Liver (tissue), 9 donors: ENCODE data around the gene MFSD11. TPM values are rescaled to one million over a fixed set of nuclear protein-coding genes. Genes with fewer than 3 reads are reported as not detected.

ENCODE experiments used
- DNase-seq: peaks from one replicate; pipeline ENCODE4 v3.0.0-alpha.2; 2017; ENCODE audit warnings: low spot score
- H3K27ac ChIP-seq, 2 donors: one replicate each; pipeline ENCODE4 v1.7.0; 2013; ENCODE audit warnings: inconsistent platforms in 2 of 2, low read length in 2 of 2, control low read depth in 1 of 2, low read depth in 1 of 2, mild to moderate bottlenecking in 1 of 2
- H3K27me3 ChIP-seq, 4 donors: one replicate each; pipeline versions ENCODE4 v1.6.1 to v1.7.0; 2013; ENCODE audit warnings: low read length in 3 of 4, inconsistent platforms in 1 of 4, mild to moderate bottlenecking in 1 of 4, moderate library complexity in 1 of 4; ENCODE audit not compliant: control insufficient read depth in 4 of 4, insufficient read depth in 4 of 4
- H3K36me3 ChIP-seq, 4 donors: one replicate each; pipeline versions ENCODE4 v1.6.1 to v1.7.0; 2013; ENCODE audit warnings: low read length in 3 of 4, mild to moderate bottlenecking in 3 of 4, low read depth in 1 of 4, moderate library complexity in 1 of 4; ENCODE audit not compliant: control insufficient read depth in 4 of 4, insufficient read depth in 3 of 4
- H3K4me1 ChIP-seq, 4 donors: one replicate each; pipeline versions ENCODE4 v1.6.1 to v1.7.0; 2013; ENCODE audit warnings: low read length in 3 of 4, mild to moderate bottlenecking in 3 of 4, moderate library complexity in 1 of 4; ENCODE audit not compliant: control insufficient read depth in 4 of 4, insufficient read depth in 4 of 4
- H3K4me3 ChIP-seq, 3 donors: one replicate each; pipeline versions ENCODE4 v1.6.1 to v1.7.0; 2013; ENCODE audit warnings: low read length in 3 of 3, control low read depth in 1 of 3, low read depth in 1 of 3, mild to moderate bottlenecking in 1 of 3
- H3K9ac ChIP-seq, 2 donors: one replicate each; pipeline ENCODE4 v1.7.0; 2013; ENCODE audit warnings: low read length in 2 of 2, mild to moderate bottlenecking in 2 of 2, moderate library complexity in 2 of 2, control low read depth in 1 of 2, low read depth in 1 of 2
- H3K9me3 ChIP-seq, 4 donors: one replicate each; pipeline versions ENCODE4 v1.6.1 to v1.7.0; 2013; ENCODE audit warnings: low read length in 3 of 4; ENCODE audit not compliant: control insufficient read depth in 4 of 4
- FOXA1 ChIP-seq: IDR thresholded peaks from 2 replicates; pipeline ENCODE4 v1.6.1; 2016; ENCODE audit warnings: antibody characterized with exemption
- FOXA2 ChIP-seq: IDR thresholded peaks from 2 replicates; pipeline ENCODE4 v1.6.1; 2016; ENCODE audit warnings: antibody characterized with exemption
- GABPA ChIP-seq, 2 donors: IDR thresholded peaks in 1 of 2; conservative IDR thresholded peaks in 1 of 2; 2 replicates each; pipeline ENCODE4 v1.6.1; 2016; ENCODE audit warnings: antibody characterized with exemption in 2 of 2, mild to moderate bottlenecking in 1 of 2, moderate library complexity in 1 of 2
- HNF4A ChIP-seq, 2 donors: conservative IDR thresholded peaks; 2 replicates each; pipeline ENCODE4 v1.6.1; 2016; ENCODE audit warnings: antibody characterized with exemption in 2 of 2, mild to moderate bottlenecking in 2 of 2
- HNF4G ChIP-seq: IDR thresholded peaks from 2 replicates; pipeline ENCODE4 v1.6.1; 2016; ENCODE audit warnings: antibody characterized with exemption
- JUND ChIP-seq, 2 donors: IDR thresholded peaks; 2 replicates each; pipeline ENCODE4 v1.6.1; 2016; ENCODE audit warnings: antibody characterized with exemption in 2 of 2
- NR2F2 ChIP-seq: IDR thresholded peaks from 2 replicates; pipeline ENCODE4 v1.6.1; 2016; ENCODE audit warnings: antibody characterized with exemption
- RAD21 ChIP-seq, 2 donors: IDR thresholded peaks; 2 replicates each; pipeline ENCODE4 v1.6.1; 2016; ENCODE audit warnings: antibody characterized with exemption in 2 of 2, mild to moderate bottlenecking in 2 of 2
- RXRA ChIP-seq, 2 donors: IDR thresholded peaks; 2 replicates each; pipeline ENCODE4 v1.6.1; 2017 to 2018; ENCODE audit warnings: antibody characterized with exemption in 2 of 2, mild to moderate bottlenecking in 1 of 2
- SP1 ChIP-seq: IDR thresholded peaks from 2 replicates; pipeline ENCODE4 v1.6.1; 2018; ENCODE audit warnings: antibody characterized with exemption, mild to moderate bottlenecking
- TAF1 ChIP-seq: conservative IDR thresholded peaks from 2 replicates; pipeline ENCODE4 v1.6.1; 2016; ENCODE audit warnings: antibody characterized with exemption, mild to moderate bottlenecking
- YY1 ChIP-seq: IDR thresholded peaks from 2 replicates; pipeline ENCODE4 v1.6.1; 2016; ENCODE audit warnings: antibody characterized with exemption, mild to moderate bottlenecking
- WGBS: extraction: QIAGEN DNeasy Blood & Tissue Kit; methylation state at CpG from one replicate; pipeline ENCODE4 v1.1.7; 2013; 5-methylcytosine and 5-hydroxymethylcytosine counted together
- polyA plus RNA-seq, 2 donors: library from polyadenylated mRNA; stranded (reverse) in 1 of 2; unstranded in 1 of 2; fragments of 200-250 nt in 1 of 2; fragments of >200 nt in 1 of 2; fragmentation: Nextera tagmentation in 1 of 2; extraction: Ambion mirVana in 1 of 2; gene quantifications; one replicate each; pipeline versions ENCODE4 v1.2.1 to v1.2.3, GENCODE V29; 2013 to 2015
- total RNA-seq, 2 donors: library from RNA; depleted of rRNA; stranded (reverse); fragments of >200 nt; gene quantifications; one replicate each; pipeline ENCODE4 v1.2.3, GENCODE V29; 2014
- TF ChIP-seq, protein P1 (sequence below): IDR thresholded peaks from 2 replicates; pipeline ENCODE4 v1.6.1; 2016; ENCODE audit warnings: antibody characterized with exemption
- TF ChIP-seq, protein P2 (sequence below): IDR thresholded peaks from 2 replicates; pipeline ENCODE4 v1.6.1; 2016; ENCODE audit warnings: antibody characterized with exemption, mild to moderate bottlenecking
- TF ChIP-seq, protein P3 (sequence below): IDR thresholded peaks from 2 replicates; pipeline ENCODE4 v1.6.1; 2016; ENCODE audit warnings: antibody characterized with exemption
- TF ChIP-seq, protein P4 (sequence below): IDR thresholded peaks from 2 replicates; pipeline ENCODE4 v1.6.1; 2016; ENCODE audit warnings: antibody characterized with exemption
- donor health status: healthy.
- donor health status: healthy.
- donor health status: healthy.
- donor health status: healthy.
- donor health status: healthy.

The MFSD11 gene
- total and polyA plus RNA-seq, 4 donors, result 8.6 to 26.9 (median 17.5) TPM

DNA sequence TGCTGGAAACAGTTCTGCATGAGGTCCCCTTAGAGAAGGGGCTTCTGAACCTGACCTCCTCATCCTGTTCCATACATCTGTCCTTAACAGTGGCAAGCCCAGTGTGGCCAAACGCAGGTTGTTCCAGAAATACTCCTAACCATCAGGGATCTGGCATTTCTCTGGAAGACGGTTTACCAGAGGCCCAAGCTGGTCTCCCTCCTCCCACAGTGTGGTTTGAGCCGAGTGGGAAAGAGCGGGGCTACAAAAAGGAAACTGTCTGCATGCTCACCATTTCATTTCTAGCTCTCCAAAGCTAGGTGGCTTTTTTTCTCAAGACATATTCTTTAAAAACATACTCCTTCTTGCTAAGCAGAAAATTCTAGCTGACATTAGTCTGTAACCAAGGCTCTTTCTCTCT lies 33.1 kb upstream of the MFSD11 start:
- no peak for TF ChIP-seq SP1
- TF ChIP-seq, protein P1, sequence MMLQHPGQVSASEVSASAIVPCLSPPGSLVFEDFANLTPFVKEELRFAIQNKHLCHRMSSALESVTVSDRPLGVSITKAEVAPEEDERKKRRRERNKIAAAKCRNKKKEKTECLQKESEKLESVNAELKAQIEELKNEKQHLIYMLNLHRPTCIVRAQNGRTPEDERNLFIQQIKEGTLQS, result no peak
- no peak for TF ChIP-seq FOXA1
- TF ChIP-seq TAF1, result no peak
- TF ChIP-seq, protein P2, sequence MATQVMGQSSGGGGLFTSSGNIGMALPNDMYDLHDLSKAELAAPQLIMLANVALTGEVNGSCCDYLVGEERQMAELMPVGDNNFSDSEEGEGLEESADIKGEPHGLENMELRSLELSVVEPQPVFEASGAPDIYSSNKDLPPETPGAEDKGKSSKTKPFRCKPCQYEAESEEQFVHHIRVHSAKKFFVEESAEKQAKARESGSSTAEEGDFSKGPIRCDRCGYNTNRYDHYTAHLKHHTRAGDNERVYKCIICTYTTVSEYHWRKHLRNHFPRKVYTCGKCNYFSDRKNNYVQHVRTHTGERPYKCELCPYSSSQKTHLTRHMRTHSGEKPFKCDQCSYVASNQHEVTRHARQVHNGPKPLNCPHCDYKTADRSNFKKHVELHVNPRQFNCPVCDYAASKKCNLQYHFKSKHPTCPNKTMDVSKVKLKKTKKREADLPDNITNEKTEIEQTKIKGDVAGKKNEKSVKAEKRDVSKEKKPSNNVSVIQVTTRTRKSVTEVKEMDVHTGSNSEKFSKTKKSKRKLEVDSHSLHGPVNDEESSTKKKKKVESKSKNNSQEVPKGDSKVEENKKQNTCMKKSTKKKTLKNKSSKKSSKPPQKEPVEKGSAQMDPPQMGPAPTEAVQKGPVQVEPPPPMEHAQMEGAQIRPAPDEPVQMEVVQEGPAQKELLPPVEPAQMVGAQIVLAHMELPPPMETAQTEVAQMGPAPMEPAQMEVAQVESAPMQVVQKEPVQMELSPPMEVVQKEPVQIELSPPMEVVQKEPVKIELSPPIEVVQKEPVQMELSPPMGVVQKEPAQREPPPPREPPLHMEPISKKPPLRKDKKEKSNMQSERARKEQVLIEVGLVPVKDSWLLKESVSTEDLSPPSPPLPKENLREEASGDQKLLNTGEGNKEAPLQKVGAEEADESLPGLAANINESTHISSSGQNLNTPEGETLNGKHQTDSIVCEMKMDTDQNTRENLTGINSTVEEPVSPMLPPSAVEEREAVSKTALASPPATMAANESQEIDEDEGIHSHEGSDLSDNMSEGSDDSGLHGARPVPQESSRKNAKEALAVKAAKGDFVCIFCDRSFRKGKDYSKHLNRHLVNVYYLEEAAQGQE, result no peak
- TF ChIP-seq HNF4A (conservative IDR thresholded peaks at IDR 0.05), result no peak
- TF ChIP-seq FOXA2, result no peak
- no peak for TF ChIP-seq JUND (IDR thresholded peaks at IDR 0.05)
- TF ChIP-seq YY1, result no peak
- TF ChIP-seq RXRA (IDR thresholded peaks at IDR 0.05), result no peak
- TF ChIP-seq, protein P3, sequence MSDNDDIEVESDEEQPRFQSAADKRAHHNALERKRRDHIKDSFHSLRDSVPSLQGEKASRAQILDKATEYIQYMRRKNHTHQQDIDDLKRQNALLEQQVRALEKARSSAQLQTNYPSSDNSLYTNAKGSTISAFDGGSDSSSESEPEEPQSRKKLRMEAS, result no peak
- no peaks in the 10 kb centered on the region for H3K36me3 ChIP-seq
- 73% methylated on average over 4 of the region's 4 CpGs for WGBS
- DNase-seq, result no peak
- H3K27me3 ChIP-seq, result no peaks in the 10 kb centered on the region
- H3K4me1 ChIP-seq, result no peaks in the 10 kb centered on the region
- H3K9me3 ChIP-seq, result no peaks in the 10 kb centered on the region
- H3K9ac ChIP-seq, result no peak overlapping the region
- H3K27ac ChIP-seq, result no peak overlapping the region
- no peak overlapping the region for H3K4me3 ChIP-seq

DNA sequence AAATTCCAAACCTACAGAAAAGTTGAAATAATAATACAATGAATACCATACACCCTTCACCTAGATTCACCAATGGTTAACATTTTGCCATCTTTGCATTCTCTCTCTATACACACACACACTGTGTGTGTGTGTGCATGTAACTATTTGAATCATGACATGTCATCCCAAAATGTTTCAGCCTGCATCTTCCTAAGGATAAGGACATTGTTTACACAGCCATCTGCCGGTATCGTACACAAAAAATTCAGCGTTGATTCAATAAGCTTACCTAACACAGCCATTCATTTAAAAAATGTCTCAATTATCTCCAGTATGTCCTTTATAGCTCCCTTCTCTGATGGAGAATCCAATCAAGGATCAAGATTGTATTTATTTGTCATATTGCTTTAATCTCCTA lies 31.1 kb upstream of the MFSD11 start:
- Histone ChIP-seq H3K4me3 (no peak overlapping the region), H3K9me3 (no peaks in the 10 kb centered on the region), H3K27ac (no peak overlapping the region), H3K36me3 (no peaks in the 10 kb centered on the region), H3K27me3 (no peaks in the 10 kb centered on the region), H3K9ac (no peak overlapping the region), H3K4me1 (peaks cover 0 to 11% (median 7%) of the 10 kb centered on the region in 4 donors)
- 89% methylated on average over 3 of the region's 3 CpGs for WGBS
- no peak for DNase-seq
- no peak for TF ChIP-seq TAF1
- no peak for TF ChIP-seq YY1
- TF ChIP-seq SP1, result no peak
- no peak for TF ChIP-seq RAD21 (IDR thresholded peaks at IDR 0.05)
- TF ChIP-seq, protein P4, sequence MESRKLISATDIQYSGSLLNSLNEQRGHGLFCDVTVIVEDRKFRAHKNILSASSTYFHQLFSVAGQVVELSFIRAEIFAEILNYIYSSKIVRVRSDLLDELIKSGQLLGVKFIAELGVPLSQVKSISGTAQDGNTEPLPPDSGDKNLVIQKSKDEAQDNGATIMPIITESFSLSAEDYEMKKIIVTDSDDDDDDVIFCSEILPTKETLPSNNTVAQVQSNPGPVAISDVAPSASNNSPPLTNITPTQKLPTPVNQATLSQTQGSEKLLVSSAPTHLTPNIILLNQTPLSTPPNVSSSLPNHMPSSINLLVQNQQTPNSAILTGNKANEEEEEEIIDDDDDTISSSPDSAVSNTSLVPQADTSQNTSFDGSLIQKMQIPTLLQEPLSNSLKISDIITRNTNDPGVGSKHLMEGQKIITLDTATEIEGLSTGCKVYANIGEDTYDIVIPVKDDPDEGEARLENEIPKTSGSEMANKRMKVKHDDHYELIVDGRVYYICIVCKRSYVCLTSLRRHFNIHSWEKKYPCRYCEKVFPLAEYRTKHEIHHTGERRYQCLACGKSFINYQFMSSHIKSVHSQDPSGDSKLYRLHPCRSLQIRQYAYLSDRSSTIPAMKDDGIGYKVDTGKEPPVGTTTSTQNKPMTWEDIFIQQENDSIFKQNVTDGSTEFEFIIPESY, result no peak
- TF ChIP-seq RXRA (IDR thresholded peaks at IDR 0.05), result no peak
- no peak for TF ChIP-seq GABPA (IDR thresholded peaks at IDR 0.05 in 1 of 2, conservative IDR thresholded peaks at IDR 0.05 in 1 of 2)
- TF ChIP-seq, protein P2, result no peak
- TF ChIP-seq HNF4G, result no peak
- TF ChIP-seq, protein P1, result no peak
- no peak for TF ChIP-seq NR2F2
